Anterior cingulate cortex (tissue), 58 donors: ENCODE results near the gene NTNG1.

ENCODE experiments used
- DNase-seq, 58 donors: peaks; one replicate each; lab custom pipeline; 2025; lab: John Stamatoyannopoulos, UW

The NTNG1 gene

DNA sequence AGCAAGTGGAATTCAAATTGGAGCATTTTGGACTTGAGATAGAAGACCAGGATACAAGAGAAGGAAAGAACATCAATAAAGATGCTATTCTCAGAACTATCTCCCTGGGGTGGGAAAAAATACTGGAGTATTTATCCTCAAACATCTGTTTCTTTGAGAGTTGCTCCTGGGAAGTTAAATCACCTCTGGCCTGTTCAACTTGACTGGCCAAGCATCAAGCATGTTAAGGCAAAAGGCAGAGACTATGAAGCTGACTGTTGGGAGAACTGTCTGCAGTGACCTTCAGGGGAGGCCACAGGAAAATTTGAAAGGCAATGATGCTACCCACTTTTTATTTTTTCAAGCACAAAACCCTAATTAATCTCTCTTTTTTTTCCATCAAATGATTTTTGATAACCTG is 239.0 kb downstream of the NTNG1 start:
- DNase-seq: no peak

- DNase-seq: no peak
Measured at GRCh38 chr1:107389410-107390396, 248.9 kb downstream of the NTNG1 start.

DNA sequence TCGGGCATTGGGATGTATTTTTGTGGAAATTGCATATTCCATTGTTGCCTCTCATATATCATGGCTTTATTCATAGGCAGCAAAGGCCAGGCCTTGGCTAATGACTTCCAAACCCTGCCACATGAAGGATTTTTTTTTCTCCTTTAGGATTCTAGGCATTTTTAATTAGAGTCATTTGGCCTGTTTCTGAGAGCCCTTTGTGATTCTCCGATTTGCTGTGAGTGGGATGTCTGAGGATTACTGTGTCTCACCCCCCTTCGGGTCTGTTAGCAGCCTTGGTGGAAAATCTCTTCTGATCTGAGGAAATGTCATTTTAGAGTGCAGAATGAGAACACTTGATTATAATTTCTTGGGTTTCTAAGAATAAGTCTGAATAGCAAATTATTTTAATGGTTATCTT is 253.5 kb downstream of the NTNG1 start:
- DNase-seq: no peak

DNA sequence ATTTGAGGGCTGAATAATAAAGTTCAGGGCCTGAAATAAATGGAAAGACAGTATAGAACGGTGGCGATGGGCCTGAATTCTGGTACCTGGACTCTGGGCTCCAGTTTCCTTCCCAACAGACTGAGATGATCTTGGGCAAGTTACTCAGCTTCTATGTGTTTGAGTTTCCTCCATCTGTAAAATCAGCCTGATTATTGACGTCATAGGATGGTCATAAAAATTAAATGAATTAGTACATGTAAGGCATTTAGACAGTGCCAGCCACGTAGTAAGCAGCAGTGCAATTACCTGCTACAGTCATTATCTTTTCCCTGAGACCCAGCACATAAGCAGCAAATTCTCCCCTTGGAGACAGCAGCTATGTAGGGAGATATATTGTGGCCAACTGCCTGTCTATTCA is 260.9 kb downstream of the NTNG1 start:
- DNase-seq: no peak

DNA sequence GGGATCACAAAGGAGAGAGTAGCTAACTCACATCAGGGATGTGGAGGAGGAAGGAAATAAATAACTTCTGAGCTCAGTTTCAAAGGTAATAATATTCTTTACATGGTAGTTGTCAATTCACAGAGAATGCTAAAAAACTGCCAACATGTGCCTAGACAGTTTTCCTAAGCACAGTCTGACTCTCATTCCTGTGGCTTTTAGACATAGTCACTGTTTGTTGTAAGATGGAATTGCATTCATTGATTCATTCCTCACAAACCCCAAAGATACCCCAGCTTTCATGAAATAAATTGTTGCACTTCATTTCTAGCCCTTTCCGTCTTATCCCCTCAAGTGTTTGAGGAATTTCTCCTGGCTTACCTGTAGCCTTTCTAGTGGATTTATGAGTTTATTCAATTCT is 263.9 kb downstream of the NTNG1 start:
- DNase-seq: no peak

- DNase-seq: peak in 1 of 58 donors; percentile 6
Measured at GRCh38 chr1:107405236-107405635, 264.4 kb downstream of the NTNG1 start.

GRCh38 chr1:107407011-107407410 is 266.2 kb downstream of the NTNG1 start:
- DNase-seq: no peak

DNA sequence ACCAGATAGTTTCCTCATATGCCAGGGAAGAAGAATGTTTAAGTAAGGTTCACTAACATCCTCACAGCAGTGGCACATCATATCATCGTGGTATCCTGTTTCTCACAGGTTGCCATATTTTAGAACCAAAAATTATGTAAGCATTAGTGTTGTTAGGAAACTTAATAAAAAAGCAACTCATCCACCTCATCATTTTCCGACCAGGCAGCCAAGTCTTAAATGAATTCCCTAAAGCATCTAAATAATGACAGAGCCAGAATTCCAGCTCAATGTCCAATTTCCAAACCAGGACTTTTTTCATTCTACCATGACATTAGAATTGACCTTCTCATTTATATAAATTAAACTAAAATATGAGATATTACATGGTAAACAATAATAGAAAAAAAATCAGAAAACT is 272.7 kb downstream of the NTNG1 start:
- no peak for DNase-seq

DNA sequence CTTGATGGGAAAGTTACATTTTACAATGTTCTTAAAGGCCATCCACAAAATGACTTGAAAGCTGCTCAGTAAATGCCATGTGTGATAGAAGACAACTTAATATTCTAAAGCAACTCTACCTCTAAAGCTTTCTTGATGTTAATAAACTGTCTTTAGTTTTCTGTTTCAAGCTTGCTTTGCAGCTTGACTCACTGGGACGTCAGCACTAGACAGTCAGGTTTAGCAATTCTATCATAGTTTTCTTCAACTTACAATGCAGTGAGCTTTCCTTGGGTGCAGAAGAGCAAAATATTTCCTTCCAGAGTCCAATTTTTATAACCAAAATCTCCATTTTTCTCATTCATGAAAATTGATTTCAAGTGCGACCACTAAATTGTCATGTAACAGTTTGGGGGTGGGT is 273.1 kb downstream of the NTNG1 start:
- DNase-seq: no peak

- no peak for DNase-seq
Measured at GRCh38 chr1:107414550-107414949, 273.7 kb downstream of the NTNG1 start.

- no peak for DNase-seq
Measured at GRCh38 chr1:107415241-107415640, 274.4 kb downstream of the NTNG1 start.

DNA sequence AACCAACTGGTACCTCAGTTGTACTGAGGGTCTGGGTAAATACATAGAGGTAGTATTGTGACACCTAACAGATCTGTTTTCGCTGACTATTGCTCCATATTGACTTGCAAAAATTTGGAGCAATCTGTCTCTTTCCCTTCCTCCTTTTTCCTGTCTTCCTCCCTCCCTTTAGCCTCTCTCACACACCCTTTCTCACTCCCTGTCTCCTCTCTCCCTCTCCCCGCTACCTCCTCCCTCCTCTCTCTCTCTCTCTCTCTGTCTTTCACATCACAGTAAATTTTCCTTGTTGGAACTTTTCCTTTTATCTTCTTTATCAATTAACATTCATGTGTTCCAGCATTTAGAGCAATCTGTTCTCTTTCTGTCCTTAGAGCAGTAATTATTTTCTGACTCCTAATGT is 278.2 kb downstream of the NTNG1 start:
- no peak for DNase-seq

DNA sequence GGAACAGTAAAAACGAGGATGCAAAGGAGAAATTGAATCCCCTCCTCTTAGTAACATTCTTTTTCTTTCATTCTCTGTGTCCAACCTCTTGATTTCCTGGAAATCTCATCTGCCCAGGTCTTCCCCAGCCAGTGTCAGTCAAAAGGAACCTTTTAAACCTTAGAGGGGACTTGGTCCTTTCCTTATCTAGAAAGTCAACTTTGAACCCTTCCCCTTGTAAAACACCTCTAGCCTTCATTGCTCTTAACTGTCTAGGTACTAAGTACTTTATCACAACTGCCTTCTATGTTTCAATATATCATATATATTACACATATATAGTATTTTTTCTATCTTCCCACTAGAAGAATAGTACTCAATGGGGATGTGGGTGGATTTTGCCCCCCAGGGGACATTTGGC is 282.1 kb downstream of the NTNG1 start:
- DNase-seq: no peak

GRCh38 chr1:107430540-107431228 is 289.8 kb downstream of the NTNG1 start:
- DNase-seq: peak in 12 of 58 donors; percentile 0 to 7 (median 2)

GRCh38 chr1:107432108-107432507 is 291.3 kb downstream of the NTNG1 start:
- DNase-seq: no peak

DNA sequence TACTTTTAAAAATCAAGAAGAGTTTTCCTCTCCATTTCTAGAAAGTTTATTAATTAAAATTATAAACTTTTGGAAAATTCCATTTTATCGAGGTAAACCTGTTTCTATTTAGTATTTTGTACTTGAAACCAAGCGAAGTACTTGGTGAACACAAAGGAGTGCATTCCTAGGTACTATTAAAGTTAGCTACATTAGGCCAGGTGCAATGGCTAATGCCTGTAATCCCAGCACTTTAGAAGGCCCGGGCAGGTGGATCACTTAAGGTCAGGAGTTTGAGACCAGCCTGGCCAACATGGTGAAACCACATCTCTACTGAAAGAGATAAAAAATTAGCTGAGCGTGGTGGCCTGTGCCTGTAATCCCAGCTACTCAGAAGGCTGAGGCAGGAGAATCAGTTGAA is 292.2 kb downstream of the NTNG1 start:
- no peak for DNase-seq

- no peak for DNase-seq
Measured at GRCh38 chr1:107433635-107434360, 293.0 kb downstream of the NTNG1 start.

- no peak for DNase-seq
Measured at GRCh38 chr1:107434361-107434693, 293.5 kb downstream of the NTNG1 start.

DNA sequence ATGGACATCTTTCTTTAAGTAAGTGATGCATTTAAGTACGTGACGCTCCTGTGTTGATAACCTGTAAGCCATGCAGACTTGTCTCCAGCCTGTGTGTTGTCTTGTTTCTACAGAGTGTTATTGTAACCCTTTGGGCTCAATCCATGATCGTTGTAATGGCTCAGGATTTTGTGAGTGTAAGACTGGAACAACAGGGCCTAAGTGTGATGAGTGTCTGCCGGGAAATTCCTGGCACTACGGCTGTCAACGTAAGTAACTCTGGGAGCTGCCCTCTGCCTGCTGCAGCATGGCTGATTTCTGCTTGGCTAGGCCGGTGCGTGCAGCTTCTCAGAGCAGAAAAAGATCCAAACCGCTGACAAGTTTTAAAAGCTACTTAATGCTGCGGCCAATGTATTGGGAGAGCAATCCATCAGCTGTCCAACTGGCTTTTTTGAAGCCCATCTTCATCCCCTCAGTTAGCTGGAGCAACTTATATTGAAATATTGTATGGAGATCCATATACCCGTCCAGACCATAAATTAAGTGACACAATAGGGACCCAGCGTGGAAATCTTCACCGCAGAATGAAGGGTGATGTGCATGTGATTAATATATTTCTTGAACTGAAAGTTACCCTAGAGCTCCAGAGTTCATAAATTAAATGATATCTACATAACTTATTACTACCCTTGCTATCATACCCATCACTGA is 295.9 kb downstream of the NTNG1 start:
- DNase-seq: no peak

- DNase-seq: no peak
Measured at GRCh38 chr1:107439567-107439966, 298.7 kb downstream of the NTNG1 start.

DNA sequence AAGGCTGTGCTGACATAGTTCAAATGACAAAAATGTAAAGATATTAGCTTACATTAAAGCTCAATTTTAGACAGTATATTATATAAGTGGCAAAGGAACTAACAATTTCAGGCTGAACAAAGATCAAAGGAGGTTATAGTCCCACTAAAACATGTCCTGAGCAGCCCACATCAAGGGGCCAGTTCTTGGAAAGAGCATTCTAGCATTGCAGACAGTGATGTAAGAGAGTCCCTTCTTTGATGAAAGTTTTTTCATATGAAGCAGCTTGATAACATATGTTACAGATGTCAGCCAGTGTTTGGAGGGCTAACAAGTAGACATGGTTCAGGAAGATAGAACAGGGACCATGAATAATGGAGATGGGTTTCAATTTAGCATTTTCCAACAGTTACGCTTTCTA is 301.7 kb downstream of the NTNG1 start:
- DNase-seq: no peak
